H4 (cell line): Measurements from ENCODE around the gene DAPP1. TPM values are rescaled to one million over a fixed set of nuclear protein-coding genes. Genes with fewer than 3 reads are reported as not detected.
"Not testable (repeated sequence)": the region's sequence is repeated elsewhere in the genome, so short reads cannot be mapped to it uniquely, and the experiment has no call there.

ENCODE experiments used
- DNase-seq: peaks from one replicate; pipeline ENCODE4 v3.0.0-alpha.2; 2015; ENCODE audit warnings: low spot score
- total RNA-seq: library from RNA; depleted of rRNA; stranded (reverse); fragments of >200 nt; shearing (Covaris generic); gene quantifications from 2 replicates; pipeline ENCODE4 v1.2.3, GENCODE V29; 2014

Gene DAPP1
- total RNA-seq, 1 experiment from 2014 or later, result not detected

- no peak for DNase-seq
Observed at GRCh38 chr4:99824070-99824599, 7.5 kb downstream of the DAPP1 start.

- no peak for DNase-seq
Observed at GRCh38 chr4:99825272-99825671, 8.6 kb downstream of the DAPP1 start.

GRCh38 chr4:99826016-99826415 lies 9.4 kb downstream of the DAPP1 start:
- DNase-seq, result no peak

- DNase-seq, result no peak
Observed at GRCh38 chr4:99827454-99827853, 10.8 kb downstream of the DAPP1 start.

GRCh38 chr4:99827857-99828256 lies 11.2 kb downstream of the DAPP1 start:
- DNase-seq, result no peak

GRCh38 chr4:99828477-99828876 lies 11.8 kb downstream of the DAPP1 start:
- no peak for DNase-seq

GRCh38 chr4:99830051-99830450 lies 13.4 kb downstream of the DAPP1 start:
- DNase-seq, result not testable (repeated sequence)

- no peak for DNase-seq
Observed at GRCh38 chr4:99832321-99832720, 15.7 kb downstream of the DAPP1 start.

GRCh38 chr4:99832758-99833157 lies 16.1 kb downstream of the DAPP1 start:
- no peak for DNase-seq

- DNase-seq, result no peak
Observed at GRCh38 chr4:99833756-99834155, 17.1 kb downstream of the DAPP1 start.

- no peak for DNase-seq
Observed at GRCh38 chr4:99834569-99834968, 17.9 kb downstream of the DAPP1 start.

- no peak for DNase-seq
Observed at GRCh38 chr4:99835942-99836341, 19.3 kb downstream of the DAPP1 start.

GRCh38 chr4:99838927-99839326 lies 22.3 kb downstream of the DAPP1 start:
- no peak for DNase-seq

- DNase-seq, result no peak
Observed at GRCh38 chr4:99841129-99841528, 24.5 kb downstream of the DAPP1 start.

GRCh38 chr4:99843413-99843812 lies 26.8 kb downstream of the DAPP1 start:
- DNase-seq, result no peak

GRCh38 chr4:99844048-99844447 lies 27.4 kb downstream of the DAPP1 start:
- DNase-seq, result no peak

GRCh38 chr4:99845179-99845578 lies 28.6 kb downstream of the DAPP1 start:
- DNase-seq, result no peak

- no peak for DNase-seq
Observed at GRCh38 chr4:99845708-99846469, 29.3 kb downstream of the DAPP1 start.

GRCh38 chr4:99846891-99847290 lies 30.3 kb downstream of the DAPP1 start:
- no peak for DNase-seq

GRCh38 chr4:99847362-99847976 lies 30.8 kb downstream of the DAPP1 start:
- DNase-seq, result no peak

- no peak for DNase-seq
Observed at GRCh38 chr4:99848591-99849001, 32.0 kb downstream of the DAPP1 start.

GRCh38 chr4:99852199-99852749 lies 35.6 kb downstream of the DAPP1 start:
- no peak for DNase-seq

- no peak for DNase-seq
Observed at GRCh38 chr4:99853190-99853589, 36.6 kb downstream of the DAPP1 start.
